K562 (cell line): ENCODE measurements around the gene SLC22A23. TPM values are rescaled to one million over a fixed set of nuclear protein-coding genes. Genes with fewer than 3 reads are reported as not detected.

ENCODE experiments used
- CBX2 ChIP-seq: fragments of 200-600 bp; sonication (generic); IDR thresholded peaks from one replicate; pipeline ENCODE4 v1.6.1; 2012; ENCODE audit warnings: mild to moderate bottlenecking, low read length, inconsistent platforms; ENCODE audit not compliant: insufficient read depth, poor library complexity, severe bottlenecking
- DEAF1 ChIP-seq: fragments of 450-650 bp; formaldehyde crosslinking; IDR thresholded peaks from 2 replicates; pipeline ENCODE4 v1.4.0; 2020; ENCODE audit warnings: mild to moderate bottlenecking, moderate library complexity
- DMBX1 ChIP-seq: fragments of 250-450 bp; sonication (Bioruptor Pico); IDR thresholded peaks from 2 replicates; pipeline ENCODE4 v1.8.0; 2022; ENCODE audit warnings: inconsistent platforms, mild to moderate bottlenecking, moderate library complexity, borderline replicate concordance
- DPF2 ChIP-seq: fragments of 450-650 bp; IDR thresholded peaks from 2 replicates; pipeline ENCODE4 v1.6.1; 2016
- FOXO4 ChIP-seq: fragments of 450-650 bp; formaldehyde crosslinking; IDR thresholded peaks from 2 replicates; pipeline ENCODE4 v1.4.0; 2020; ENCODE audit warnings: mild to moderate bottlenecking, moderate library complexity
- HMG20B ChIP-seq: fragments of 250-450 bp; sonication (Bioruptor Pico); IDR thresholded peaks from 2 replicates; pipeline ENCODE4 v1.5.0; 2021; ENCODE audit warnings: mild to moderate bottlenecking
- MCM5 ChIP-seq: fragments of 450-650 bp; IDR thresholded peaks from 2 replicates; pipeline ENCODE4 v1.6.1; 2016; ENCODE audit warnings: low read depth
- PBX2 ChIP-seq, 2 experiments: IDR thresholded peaks in 1 of 2; conservative IDR thresholded peaks in 1 of 2; 2 replicates each; pipeline ENCODE4 v1.6.1; 2016; ENCODE audit warnings: low read depth in 2 of 2, mild to moderate bottlenecking in 1 of 2, missing compliant biosample characterization in 1 of 2, missing genetic modification characterization in 1 of 2, moderate library complexity in 1 of 2
- SAFB2 ChIP-seq: fragments of 200-400 bp; formaldehyde crosslinking; IDR thresholded peaks from 2 replicates; pipeline ENCODE4 v1.6.1; 2018; ENCODE audit warnings: borderline replicate concordance, low read length, low read depth, moderate library complexity; ENCODE audit not compliant: severe bottlenecking
- SIX5 ChIP-seq, 2 experiments: IDR thresholded peaks; 2 replicates each; pipeline ENCODE4 v1.6.1; 2011; ENCODE audit warnings: low read length in 2 of 2, borderline replicate concordance in 1 of 2, low read depth in 1 of 2, mild to moderate bottlenecking in 1 of 2, moderate library complexity in 1 of 2; ENCODE audit not compliant: insufficient read depth in 1 of 2
- ZBTB9 ChIP-seq: fragments of 450-650 bp; formaldehyde crosslinking; IDR thresholded peaks from 2 replicates; pipeline ENCODE4 v1.4.0; 2020; ENCODE audit warnings: mild to moderate bottlenecking, moderate library complexity
- ZNF212 ChIP-seq: fragments of 450-650 bp; formaldehyde crosslinking; IDR thresholded peaks from 2 replicates; pipeline ENCODE4 v1.4.0; 2020; ENCODE audit warnings: mild to moderate bottlenecking
- ZNF518B ChIP-seq: fragments of 250-450 bp; sonication (Bioruptor Pico); IDR thresholded peaks from 2 replicates; pipeline ENCODE4 v1.5.0; 2021; ENCODE audit warnings: mild to moderate bottlenecking, moderate library complexity
- polyA plus RNA-seq, 8 experiments: library from polyadenylated mRNA; depleted of rRNA in 4 of 8; stranded (reverse) in 5 of 8; unstranded in 3 of 8; fragments of >200 nt; fragmentation: Nextera tagmentation in 2 of 8; fragmentation: Illumina TruSeq in 1 of 8; extraction: Ambion mirVana in 2 of 8; extraction: Trizol in 1 of 8; gene quantifications; 2 replicates each; pipeline versions ENCODE4 v1.2.1 to v1.2.3, GENCODE V29; 2011 to 2014; ENCODE audit warnings: inconsistent platforms in 1 of 8, missing spikeins in 1 of 8
- total RNA-seq, 7 experiments: library from RNA; depleted of rRNA in 6 of 7; stranded (reverse); fragments of >200 nt in 6 of 7; fragmentation: Illumina TruSeq in 2 of 7; extraction: Trizol in 2 of 7; gene quantifications; 2 replicates each; pipeline versions ENCODE4 v1.2.1 to v1.2.3, GENCODE V29; 2011 to 2021; ENCODE audit warnings: low replicate concordance in 1 of 7

SLC22A23 gene
- total and polyA plus RNA-seq, 9 of the 15 experiments (the other 6 are each of a cell fraction or from before 2014, with no cell fraction given) = 0.30 to 8.7 (median 2.5) TPM

GRCh38 chr6:3455569-3456394 lies 1.1 kb downstream of the SLC22A23 start (continued):
- no peak for TF ChIP-seq SIX5 (IDR thresholded peaks at IDR 0.05; ENCODE audit: borderline replicate concordance in 1 of 2, insufficient read depth in 1 of 2, low read depth in 1 of 2, low read length in 2 of 2)
- TF ChIP-seq SAFB2 = no peak
- no peak for TF ChIP-seq DPF2
- no peak for TF ChIP-seq ZBTB9
- TF ChIP-seq DMBX1 (CRISPR knock-in tag) = 0 out of 2 replicates have a peak, but pooled peaks have one; percentile 21
- TF ChIP-seq CBX2 = no peak
- TF ChIP-seq PBX2 (CRISPR knock-in tag; IDR thresholded peaks at IDR 0.05; ENCODE audit: low read depth) = no peak
- no peak for TF ChIP-seq PBX2 (tag; conservative IDR thresholded peaks at IDR 0.05; ENCODE audit: low read depth)
- TF ChIP-seq ZNF518B (CRISPR knock-in tag) = no peak
- no peak for TF ChIP-seq HMG20B (CRISPR knock-in tag)
- no peak for TF ChIP-seq DEAF1 (CRISPR knock-in tag)
- no peak for TF ChIP-seq MCM5
- no peak for TF ChIP-seq ZNF212 (CRISPR knock-in tag)
- no peak for TF ChIP-seq FOXO4
